Activated naive CD4-positive, alpha-beta T cell treated with anti-CD3 and anti-CD28 coated beads, Interleukin-2, amount 50 U/mL, for 72 hours (primary cell): Measurements from ENCODE around the gene LGALSL. TPM values are rescaled to one million over a fixed set of nuclear protein-coding genes. Genes with fewer than 3 reads are reported as not detected.
"Not testable (repeated sequence)": the region's sequence is repeated elsewhere in the genome, so short reads cannot be mapped to it uniquely, and the experiment has no call there.

Experiments used
- ATAC-seq, 2 donors: fragments of 150-1000 bp; cut with Tn5 transposase; 2 replicates each; pipeline ENCODE4 v1.10.0; 2021; ENCODE audit warnings: mild to moderate bottlenecking in 2 of 2, moderate library complexity in 2 of 2
- DNase-seq, 2 donors: peaks; one replicate each; pipeline ENCODE4 v3.0.0; 2021 to 2022; ENCODE audit warnings: low spot score in 2 of 2
- H3K27ac Mint-ChIP-seq, 2 donors: one replicate each; pipeline ENCODE4 v1.8.0; 2022; ENCODE audit warnings: mild to moderate bottlenecking in 2 of 2, mixed read lengths in 2 of 2
- H3K36me3 Mint-ChIP-seq, 2 donors: one replicate each; pipeline ENCODE4 v1.8.0; 2022; ENCODE audit warnings: mixed read lengths in 2 of 2
- H3K9me3 Mint-ChIP-seq, 2 donors: one replicate each; pipeline ENCODE4 v1.8.0; 2022; ENCODE audit warnings: mixed read lengths in 2 of 2
- total RNA-seq, 2 donors: library from RNA; stranded (reverse); gene quantifications; one replicate each; pipeline ENCODE4 v1.2.3, GENCODE V29; 2022

Gene LGALSL
- total RNA-seq, 2 donors from 2014 or later, result 1.0 to 1.2 TPM

DNA sequence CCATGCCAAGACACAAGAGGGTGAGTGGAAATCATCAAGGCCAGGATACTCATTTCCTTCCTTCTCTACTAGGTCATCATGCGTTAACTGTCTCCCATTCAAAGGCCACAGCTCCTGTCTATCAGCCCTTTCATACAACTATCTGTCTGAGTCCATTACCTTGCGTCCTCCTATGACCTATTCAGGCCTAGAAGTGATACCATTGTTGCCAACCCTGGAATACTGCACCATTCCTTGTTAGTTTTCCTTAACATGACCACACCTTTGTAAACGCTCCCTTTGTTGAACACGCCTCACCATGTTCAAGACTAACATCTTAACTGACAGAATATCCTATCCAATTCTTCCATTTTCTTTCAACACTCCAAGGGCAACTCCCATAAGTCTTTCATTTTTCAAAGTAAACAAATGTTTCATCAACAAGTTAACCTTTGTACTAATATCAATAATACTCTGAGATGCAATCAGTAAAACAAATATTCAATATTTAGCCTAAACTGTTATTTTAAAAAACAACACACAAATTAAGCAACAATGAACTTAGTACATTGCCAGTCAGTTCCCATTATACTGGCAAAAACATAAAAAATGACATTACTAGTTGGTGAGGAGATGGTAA is 19.8 kb upstream of the LGALSL start:
- DNase-seq, result no peak
- Mint-ChIP-seq H3K9me3 (no peaks in the 10 kb centered on the region), H3K36me3 (no peaks in the 10 kb centered on the region), H3K27ac (no peak overlapping the region)
- ATAC-seq, result no peak

- Mint-ChIP-seq H3K27ac (no peak overlapping the region), H3K36me3 (no peaks in the 10 kb centered on the region), H3K9me3 (no peaks in the 10 kb centered on the region)
- DNase-seq, result no peak
- no peak for ATAC-seq
These were observed 16.1 kb upstream of the LGALSL start for GRCh38 chr2:64437883-64438282.

DNA sequence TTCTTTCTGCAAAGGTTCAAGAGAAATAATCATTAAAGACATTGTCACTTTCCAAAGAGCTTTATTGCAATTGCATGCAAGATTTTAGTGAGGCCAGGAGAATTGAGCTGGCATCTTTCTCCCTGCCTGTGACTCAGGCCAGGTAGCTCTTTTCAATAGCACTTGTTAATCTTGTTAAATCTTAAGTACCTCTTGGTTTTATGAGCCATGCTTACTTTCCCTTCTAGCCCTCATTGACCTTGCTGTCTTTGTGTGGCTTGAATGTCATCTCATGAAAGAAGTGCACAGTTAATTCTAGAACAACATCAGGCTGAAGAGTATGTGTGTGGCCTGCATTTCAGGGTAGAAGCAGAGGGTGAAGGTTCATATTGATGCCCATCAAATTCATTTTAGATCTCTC is 14.8 kb upstream of the LGALSL start:
- H3K36me3 Mint-ChIP-seq, result no peaks in the 10 kb centered on the region
- DNase-seq (no peak), ATAC-seq (no peak)
- no peaks in the 10 kb centered on the region for H3K9me3 Mint-ChIP-seq
- no peak overlapping the region for H3K27ac Mint-ChIP-seq

DNA sequence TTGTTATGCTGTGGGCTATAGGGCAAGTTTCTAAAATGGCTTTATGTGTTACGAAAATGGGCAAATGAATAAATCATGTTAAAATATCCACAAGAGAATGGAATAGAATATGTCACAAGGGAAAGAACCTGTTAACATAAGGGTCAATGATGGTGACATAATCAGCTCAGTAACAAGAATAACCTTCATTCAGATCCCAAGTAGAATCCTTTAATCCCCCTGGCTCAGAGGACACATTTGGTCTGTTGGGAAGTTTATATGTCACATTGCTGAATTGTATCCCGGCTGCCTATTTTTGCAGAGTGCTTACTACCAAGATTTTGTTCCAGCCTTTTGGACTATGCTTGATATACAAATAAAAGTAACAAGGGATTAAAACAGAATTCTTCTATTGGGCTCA is 13.1 kb upstream of the LGALSL start:
- Mint-ChIP-seq H3K9me3 (no peaks in the 10 kb centered on the region), H3K27ac (no peak overlapping the region), H3K36me3 (no peaks in the 10 kb centered on the region)
- DNase-seq (no peak), ATAC-seq (no peak)

DNA sequence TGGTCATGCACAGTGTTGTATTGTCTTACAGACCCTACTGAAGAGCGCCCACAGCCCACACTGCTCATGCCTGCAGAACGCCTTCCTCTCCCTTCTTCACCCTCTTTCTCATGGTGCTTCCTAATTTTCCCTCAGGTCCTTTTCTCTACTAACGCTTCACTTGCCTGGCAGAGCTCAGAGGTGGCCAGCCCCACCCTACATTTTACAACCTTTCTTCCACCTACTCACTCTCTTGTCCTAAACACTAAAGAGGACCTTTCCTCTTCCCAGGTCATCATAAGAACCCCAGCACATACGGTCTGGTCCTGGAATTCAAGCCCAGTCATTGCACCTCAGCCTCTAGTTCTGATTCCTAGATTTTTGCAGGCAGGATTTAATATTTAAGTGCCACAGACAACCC is 11.7 kb upstream of the LGALSL start:
- DNase-seq (no peak), ATAC-seq (no peak)
- no peak overlapping the region for H3K27ac Mint-ChIP-seq
- no peaks in the 10 kb centered on the region for H3K36me3 Mint-ChIP-seq
- H3K9me3 Mint-ChIP-seq, result no peaks in the 10 kb centered on the region

DNA sequence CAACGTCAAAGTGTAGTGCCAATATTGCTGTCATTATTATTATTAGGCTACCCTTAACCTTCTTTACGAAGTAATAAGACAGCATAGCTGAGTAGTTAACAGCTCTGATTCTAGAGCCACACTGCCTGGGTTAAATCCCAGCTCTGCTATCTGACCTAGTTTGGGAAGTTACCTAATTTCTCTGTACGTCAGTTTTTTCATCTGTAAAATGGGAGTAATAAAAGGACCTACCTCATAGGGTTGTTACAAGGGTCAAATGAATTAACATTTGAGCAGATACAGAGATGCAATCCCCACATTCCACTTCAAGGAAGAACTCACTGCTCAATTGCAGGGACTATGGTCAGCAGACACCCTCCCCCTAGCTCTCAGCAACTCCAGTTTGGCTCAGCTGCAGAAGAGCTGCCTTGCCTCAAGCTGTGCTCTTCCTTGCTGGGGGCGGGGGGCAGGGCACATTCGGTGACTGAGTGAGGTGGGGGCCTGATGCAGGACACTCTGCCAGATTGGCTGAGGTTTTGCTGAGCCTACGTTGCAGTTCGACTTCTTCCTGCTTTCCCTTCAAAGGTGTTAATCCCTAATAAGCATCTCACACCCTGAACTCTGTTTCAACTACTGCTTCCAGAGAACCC is 11.0 kb upstream of the LGALSL start:
- ATAC-seq, result no peak
- no peak overlapping the region for H3K27ac Mint-ChIP-seq
- DNase-seq, result no peak
- no peaks in the 10 kb centered on the region for H3K9me3 Mint-ChIP-seq
- H3K36me3 Mint-ChIP-seq, result no peaks in the 10 kb centered on the region

DNA sequence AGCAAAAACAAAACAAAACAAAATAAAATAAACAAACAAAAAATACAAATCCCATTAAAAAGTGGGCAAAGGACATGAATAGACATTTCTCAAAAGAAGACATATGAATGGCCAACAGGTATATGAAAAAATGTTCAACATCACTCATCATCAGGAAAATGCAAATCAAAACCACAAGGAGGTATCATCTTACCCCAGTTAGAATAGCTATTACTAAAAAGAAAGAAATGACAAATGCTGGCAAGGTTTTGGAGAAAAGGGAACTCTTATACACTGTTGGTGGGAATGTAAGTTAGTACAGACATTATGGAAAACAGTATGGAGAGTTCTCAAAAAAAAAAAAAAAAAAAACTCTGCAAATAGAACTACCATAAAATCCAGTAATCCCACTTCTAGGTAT is 8.0 kb upstream of the LGALSL start:
- H3K9me3 Mint-ChIP-seq, H3K36me3 Mint-ChIP-seq, H3K27ac Mint-ChIP-seq, DNase-seq: not testable (repeated sequence)
- peak in 1 of 2 donors; percentile 47 for ATAC-seq

GRCh38 chr2:64447317-64448040 is 6.5 kb upstream of the LGALSL start:
- H3K36me3 Mint-ChIP-seq, result no peaks in the 10 kb centered on the region
- no peak for DNase-seq
- no peak overlapping the region for H3K27ac Mint-ChIP-seq

GRCh38 chr2:64448041-64448426 is 5.9 kb upstream of the LGALSL start:
- DNase-seq, result no peak
- H3K36me3 Mint-ChIP-seq, result no peaks in the 10 kb centered on the region
- H3K9me3 Mint-ChIP-seq, result no peaks in the 10 kb centered on the region
- H3K27ac Mint-ChIP-seq, result no peak overlapping the region
- no peak for ATAC-seq

More at GRCh38 chr2:64447317-64448040, 6.5 kb upstream of the LGALSL start:
- ATAC-seq, result no peak
- H3K9me3 Mint-ChIP-seq, result no peaks in the 10 kb centered on the region

GRCh38 chr2:64451051-64451450 is 2.9 kb upstream of the LGALSL start:
- H3K36me3 Mint-ChIP-seq, result no peaks in the 10 kb centered on the region
- ATAC-seq (no peak), DNase-seq (no peak)
- H3K27ac Mint-ChIP-seq, result no peak overlapping the region
- H3K9me3 Mint-ChIP-seq, result no peaks in the 10 kb centered on the region

- no peaks in the 10 kb centered on the region for H3K36me3 Mint-ChIP-seq
- H3K27ac Mint-ChIP-seq, result peak overlapping the region in 1 of 2 donors; percentile 60
These were observed 697 bp downstream of the LGALSL start for GRCh38 chr2:64454386-64455332.

DNA sequence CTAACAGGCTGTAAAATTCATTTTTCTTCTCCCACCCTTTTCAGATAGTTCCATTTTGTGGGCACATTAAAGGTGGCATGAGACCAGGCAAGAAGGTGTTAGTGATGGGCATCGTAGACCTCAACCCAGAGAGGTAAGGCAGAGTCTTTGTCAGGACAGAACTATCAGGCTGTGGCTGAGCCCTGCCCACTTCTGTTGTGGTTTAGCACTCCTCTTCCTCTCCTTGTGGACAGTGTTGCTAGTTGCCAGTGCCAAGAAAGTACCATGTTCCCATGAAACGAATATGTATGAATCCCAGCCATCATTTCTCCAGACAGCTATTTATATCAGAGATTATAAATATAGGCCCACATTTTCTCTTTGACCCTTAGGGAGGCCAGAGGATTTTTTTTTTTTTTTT is 1.6 kb downstream of the LGALSL start:
- DNase-seq (no peak), ATAC-seq (no peak)
- Mint-ChIP-seq H3K9me3 (no peaks in the 10 kb centered on the region), H3K27ac (peak overlapping the region in 1 of 2 donors; percentile 60), H3K36me3 (no peaks in the 10 kb centered on the region)

More at GRCh38 chr2:64454386-64455332, 697 bp downstream of the LGALSL start:
- H3K9me3 Mint-ChIP-seq, result no peaks in the 10 kb centered on the region
- DNase-seq (peak; percentile 49 to 60), ATAC-seq (peak; percentile 85 to 87)

DNA sequence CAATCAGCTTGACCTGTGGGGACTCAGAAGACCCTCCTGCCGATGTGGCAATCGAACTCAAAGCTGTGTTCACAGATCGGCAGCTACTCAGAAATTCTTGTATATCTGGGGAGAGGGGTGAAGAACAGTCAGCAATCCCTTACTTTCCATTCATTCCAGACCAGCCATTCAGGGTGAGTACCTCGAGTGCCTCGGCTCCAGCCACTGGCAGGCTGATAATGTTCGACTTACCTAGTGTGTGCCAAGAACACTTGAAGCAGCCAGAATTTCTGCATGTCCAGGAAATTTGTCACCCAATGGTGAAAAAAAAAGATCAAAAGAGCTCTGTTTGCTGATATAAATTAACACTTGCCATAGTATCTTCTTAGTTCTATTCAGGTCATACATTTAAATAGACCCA is 2.3 kb downstream of the LGALSL start:
- Mint-ChIP-seq H3K36me3 (no peaks in the 10 kb centered on the region), H3K27ac (no peak overlapping the region), H3K9me3 (no peaks in the 10 kb centered on the region)
- ATAC-seq (no peak), DNase-seq (no peak)

GRCh38 chr2:64457524-64457923 is 3.6 kb downstream of the LGALSL start:
- DNase-seq, result no peak
- Mint-ChIP-seq H3K9me3 (no peaks in the 10 kb centered on the region), H3K27ac (no peak overlapping the region), H3K36me3 (no peaks in the 10 kb centered on the region)
- ATAC-seq, result no peak

DNA sequence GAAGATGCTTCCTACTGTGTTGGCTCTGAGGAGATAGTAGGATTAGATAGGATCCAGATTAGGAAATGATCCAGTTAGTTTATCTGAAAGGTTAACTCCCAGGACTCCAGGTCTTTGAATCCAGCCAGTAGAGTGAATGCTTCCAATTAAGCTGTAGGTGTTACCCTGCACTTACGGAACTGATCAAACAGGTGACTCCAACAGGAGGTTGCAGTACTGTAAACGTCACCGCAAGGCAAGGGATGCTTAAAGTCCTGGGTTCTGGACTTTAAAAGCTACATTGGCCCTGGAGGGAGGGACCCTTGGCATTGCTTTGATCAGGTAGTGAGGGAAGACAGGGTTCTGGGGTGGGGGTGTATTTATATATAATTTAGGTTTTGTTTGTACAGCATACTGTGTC is 5.6 kb downstream of the LGALSL start:
- Mint-ChIP-seq H3K36me3 (no peaks in the 10 kb centered on the region), H3K9me3 (no peaks in the 10 kb centered on the region), H3K27ac (no peak overlapping the region)
- DNase-seq, result no peak
- no peak for ATAC-seq

- Mint-ChIP-seq H3K27ac (no peak overlapping the region), H3K9me3 (no peaks in the 10 kb centered on the region), H3K36me3 (no peaks in the 10 kb centered on the region)
- DNase-seq (no peak), ATAC-seq (no peak)
These were observed 6.4 kb downstream of the LGALSL start for GRCh38 chr2:64460330-64460729.
